GM20431 (cell line): ENCODE results near the gene MPND.

Experiments used
- in situ Hi-C: fragments of 300-500 bp; cut with MseI, MboI; formaldehyde crosslinking; loops from one replicate; pipeline ENCODE4 v1.15.0; 2020; ENCODE audit warnings: low sequenced_read_pairs; ENCODE audit not compliant: unreplicated experiment

MPND gene

DNA sequence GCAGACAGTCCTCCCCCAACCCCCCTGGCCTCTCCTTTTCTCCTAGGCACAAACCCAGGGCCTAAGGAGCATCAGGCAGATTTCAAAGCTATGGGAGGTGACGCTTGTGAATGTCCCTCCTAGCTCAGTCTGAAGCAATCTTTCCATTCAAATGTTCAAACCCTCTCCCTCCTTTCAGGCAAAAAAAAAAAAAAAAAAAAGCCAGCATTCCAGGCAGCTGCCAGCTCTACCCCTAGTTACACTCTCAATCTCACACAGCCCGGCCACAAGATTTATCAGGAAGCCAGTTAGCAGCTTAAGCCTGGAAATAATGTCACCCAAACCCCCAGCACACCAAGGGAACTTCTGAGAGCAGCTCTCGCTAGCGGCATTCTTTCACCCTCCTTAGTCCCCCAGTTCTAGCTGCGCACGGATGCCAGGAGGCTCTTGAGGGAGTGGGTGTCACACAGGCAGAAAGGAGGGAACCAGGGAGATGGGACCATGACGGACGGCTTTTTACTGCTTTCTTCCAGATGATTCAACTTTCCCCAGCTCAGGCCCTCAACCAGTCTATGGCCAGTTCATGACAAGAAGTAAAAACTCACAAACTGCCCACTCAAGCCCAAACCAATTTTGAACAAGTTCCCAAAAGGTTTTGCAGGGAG, 50.7 kb downstream of the MPND start:
- in situ Hi-C loops = no loop called here

DNA sequence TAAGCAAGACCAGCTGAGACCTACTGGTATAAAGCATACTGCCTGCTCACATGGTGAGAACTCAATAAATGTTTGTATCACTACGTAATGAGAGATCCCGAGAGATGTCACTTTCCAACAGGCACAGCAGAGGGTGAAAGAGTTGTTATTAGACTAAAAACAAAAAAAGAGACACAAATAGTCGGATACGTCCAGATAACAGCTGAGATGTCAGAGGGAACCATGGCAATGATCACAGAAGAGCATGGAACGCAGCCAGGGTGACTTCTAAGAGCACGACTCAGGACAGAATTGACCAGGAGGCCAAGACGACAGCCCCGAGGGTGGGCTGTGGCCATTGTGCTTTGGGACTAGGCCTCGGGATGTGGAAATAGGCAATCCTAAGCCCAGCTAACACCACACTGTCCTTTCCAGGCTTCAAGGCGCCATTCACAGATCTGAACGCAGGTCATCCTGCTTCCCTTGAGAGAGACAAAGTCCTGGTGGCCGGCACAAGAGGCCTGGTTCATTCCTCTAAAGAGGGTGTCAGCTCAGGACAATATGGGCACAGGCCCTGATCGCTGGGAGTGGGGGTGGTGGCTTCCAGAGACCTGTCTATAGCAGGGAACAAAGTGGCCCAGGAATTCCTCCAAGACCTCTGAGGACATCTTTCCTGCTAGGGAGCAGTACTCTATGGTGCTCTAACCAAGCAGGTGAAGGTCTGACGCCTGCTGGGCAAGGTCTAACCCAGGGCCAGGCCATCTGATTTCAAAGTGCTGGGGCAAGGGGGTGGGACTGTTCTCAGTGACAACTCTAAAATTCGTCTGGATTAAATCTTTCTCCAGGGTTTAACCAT, 53.8 kb downstream of the MPND start:
- in situ Hi-C loops = no loop called here

DNA sequence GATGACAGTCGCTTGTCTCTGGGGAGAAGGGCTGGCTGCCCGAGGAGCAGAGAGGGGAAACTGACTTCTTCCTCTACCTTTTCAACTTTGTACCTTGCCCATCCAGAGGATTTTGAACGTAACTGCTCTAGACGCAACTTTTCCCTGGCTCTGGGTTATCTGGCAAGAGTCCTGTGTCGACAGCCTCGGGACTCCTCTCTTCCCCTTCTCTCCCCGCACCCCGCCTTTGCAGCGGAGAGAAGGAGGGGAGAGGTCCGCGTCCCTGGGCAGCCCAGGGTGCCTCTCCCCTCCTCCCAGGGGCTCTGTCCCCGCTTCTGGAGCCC, 56.4 kb downstream of the MPND start:
- in situ Hi-C loops = no loop called here

DNA sequence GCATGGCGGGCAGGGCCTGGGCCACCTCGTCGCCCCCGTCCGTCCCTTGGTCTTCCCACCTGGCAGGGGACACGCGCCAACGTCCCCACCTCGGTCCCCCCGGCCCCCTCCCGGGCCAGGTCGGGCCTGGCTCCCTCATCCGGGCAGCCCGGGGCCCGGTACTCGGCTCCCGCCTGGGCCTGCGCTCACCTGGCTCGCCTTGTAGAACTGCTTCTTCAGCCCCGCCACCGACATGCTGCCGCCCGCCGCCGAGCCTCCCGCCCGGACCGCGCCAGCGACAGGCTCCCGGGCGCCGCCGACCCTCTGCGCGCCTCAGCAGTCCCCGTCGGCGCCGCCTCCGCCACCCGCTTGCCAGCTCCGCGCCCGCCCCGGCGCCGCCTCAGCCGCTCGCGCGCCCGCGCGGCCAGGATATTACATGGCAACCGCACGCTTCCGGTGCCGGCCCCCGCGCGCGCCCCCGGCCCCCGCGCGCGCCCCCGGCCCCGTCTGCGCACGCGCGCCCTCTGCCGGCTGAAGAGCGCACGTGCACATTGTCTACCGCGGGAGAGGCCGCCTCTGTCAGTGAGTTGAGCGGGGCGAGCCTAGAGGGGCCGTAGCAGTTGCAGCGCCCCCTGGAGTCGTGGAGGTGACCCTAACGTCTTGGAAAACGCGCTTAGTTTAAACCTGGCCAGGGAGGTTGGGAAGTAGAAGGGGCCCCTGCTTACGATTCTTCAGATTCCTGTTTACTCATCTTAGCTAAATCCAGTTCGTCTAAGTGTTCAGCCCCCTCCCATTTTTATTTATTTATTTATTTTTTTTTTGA, 57.0 kb downstream of the MPND start, which contains the start of gene SH3GL1:
TSS of gene SH3GL1 (minus strand) at position 413 of the 802 bp plus-strand sequence. CDS start at position 234, 179 bp downstream.
- in situ Hi-C loops = no loop called here

DNA sequence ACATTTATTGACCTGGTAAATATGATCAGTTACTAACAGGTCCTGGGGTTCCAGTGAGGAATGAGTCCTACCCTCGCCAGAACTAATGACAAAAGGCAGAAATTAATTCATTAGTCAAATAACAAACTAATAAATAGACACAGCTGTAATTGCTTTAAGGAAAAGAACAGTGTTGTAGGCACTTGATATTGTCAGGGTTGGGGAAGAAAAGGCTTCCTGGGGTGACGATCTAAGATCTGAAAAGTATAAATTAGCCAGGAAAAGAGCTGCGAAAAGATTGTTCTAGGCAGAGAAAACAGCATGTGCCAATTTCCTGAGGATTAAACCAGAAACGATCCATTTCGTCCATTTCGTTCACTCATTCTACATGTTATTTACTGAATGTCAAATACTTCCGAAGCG, 58.4 kb downstream of the MPND start:
- in situ Hi-C loops = no loop called here

DNA sequence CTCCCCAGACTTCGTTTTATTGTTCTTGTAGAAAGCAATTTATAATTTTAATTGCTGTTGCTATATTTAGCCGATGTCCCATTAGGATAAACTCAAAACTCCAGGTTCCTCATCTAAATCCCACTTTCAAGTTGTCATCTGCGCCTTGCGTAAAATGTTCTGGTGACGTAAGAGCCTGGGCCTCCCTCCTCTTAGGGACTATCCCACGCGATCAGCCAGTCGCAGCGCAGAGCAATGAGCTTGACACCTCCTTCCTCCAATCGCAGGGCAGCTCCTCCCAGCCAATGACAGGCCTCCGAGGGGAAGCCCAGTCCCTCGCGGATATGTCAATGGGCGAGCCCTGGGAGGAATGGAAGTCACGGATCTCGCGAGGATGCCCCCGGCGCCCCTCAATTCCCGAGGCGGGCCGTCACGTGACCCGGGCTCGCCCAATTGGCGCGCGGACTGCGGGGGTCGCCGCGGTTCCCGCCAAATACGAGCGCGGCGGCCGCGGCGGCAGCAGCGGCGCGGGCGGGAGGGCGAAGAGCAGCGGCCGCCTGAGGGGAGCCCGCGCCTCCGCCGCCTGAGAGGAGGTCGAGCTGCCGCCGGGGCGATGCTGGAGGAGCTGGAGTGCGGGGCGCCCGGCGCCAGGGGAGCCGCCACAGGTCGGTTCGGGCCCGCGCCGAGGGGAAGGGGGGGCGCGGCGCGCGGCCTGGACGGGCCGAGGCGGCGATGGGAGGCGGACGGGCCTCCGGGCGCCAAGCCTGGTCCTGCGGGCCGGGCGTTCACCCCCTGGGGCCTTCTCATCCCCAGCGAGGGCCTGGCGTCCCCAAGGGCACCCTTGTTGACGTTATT, 59.0 kb downstream of the MPND start, which contains the start of gene CHAF1A:
TSS of gene CHAF1A (plus strand) at position 470 of the 834 bp plus-strand sequence. CDS start at position 593, 123 bp downstream.
- in situ Hi-C loops = no loop called here

DNA sequence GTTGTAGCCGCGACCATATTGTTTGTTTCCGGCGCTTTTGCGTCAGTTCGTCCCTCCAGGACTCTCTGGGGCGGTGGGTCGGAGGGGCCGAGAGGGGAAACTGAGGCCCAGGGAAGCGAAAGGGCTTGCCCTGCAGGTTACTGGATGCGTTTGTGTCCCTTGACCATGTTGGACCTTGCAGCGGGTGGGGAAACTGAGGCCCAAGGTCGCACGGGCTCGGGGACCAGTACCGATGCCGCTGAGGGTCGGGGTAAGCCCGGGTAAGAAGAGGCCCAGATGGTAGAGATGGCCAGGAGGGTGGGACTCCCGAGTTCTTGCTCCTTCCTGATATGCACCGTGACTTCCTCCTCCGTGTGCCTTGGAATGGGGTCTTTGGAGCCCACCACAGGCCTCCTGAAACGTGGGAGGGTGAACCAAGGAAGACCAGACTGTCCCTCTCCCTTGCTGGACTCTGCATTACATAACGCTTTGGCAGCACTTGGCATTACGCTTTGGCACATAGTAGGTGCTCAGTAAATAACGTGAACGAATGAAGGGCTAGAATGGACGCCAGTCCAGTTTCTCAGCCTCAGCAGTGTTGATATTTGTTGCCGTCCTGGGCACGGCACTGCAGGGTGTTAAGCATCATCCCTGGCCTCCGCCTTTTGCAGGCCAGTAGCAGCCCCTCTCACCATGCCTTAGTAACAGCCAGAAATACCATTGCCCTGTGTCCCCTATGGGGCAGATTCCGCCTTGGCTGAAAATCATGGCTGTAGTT, 59.8 kb downstream of the MPND start:
- in situ Hi-C loops = no loop called here

DNA sequence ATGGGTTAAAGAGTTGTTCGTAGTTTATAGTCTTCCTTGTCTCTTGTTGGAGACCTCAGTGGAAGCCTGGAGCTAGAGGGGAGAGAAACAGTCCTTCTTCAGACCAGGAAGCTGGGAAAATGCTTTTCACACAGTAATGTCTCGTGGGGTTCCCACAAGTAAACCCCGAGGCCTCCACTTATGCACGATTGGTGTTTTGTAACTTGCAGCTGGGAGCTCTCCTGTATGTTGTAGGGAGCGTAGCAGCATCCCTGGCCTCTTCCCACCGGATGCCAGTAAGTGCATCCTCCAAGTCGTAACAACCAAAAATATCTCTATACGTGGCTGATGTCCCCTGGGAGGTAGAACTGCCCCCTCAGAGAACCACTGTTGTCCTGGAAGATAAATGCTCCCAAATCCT, 62.6 kb downstream of the MPND start:
- in situ Hi-C loops = no loop called here

DNA sequence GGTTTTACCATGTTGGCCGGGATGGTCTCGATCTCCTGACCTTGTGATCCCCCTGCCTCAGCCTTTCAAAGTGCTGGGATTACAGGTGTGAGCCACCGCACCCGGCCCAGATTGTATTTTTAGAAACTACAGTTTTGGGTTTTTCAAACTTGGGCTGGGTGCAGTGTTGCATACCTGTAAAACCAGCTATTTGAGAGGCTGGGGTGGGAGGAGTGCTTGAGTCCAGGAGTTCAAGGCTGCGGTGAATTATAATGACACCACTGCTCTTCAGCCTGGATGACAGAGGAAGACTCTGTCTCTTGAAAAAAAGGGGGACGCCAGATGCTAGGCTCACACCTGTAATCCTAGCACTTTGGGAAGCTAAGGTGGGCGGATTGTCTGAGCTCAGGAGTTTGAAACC, 63.3 kb downstream of the MPND start:
- in situ Hi-C loops = no loop called here

DNA sequence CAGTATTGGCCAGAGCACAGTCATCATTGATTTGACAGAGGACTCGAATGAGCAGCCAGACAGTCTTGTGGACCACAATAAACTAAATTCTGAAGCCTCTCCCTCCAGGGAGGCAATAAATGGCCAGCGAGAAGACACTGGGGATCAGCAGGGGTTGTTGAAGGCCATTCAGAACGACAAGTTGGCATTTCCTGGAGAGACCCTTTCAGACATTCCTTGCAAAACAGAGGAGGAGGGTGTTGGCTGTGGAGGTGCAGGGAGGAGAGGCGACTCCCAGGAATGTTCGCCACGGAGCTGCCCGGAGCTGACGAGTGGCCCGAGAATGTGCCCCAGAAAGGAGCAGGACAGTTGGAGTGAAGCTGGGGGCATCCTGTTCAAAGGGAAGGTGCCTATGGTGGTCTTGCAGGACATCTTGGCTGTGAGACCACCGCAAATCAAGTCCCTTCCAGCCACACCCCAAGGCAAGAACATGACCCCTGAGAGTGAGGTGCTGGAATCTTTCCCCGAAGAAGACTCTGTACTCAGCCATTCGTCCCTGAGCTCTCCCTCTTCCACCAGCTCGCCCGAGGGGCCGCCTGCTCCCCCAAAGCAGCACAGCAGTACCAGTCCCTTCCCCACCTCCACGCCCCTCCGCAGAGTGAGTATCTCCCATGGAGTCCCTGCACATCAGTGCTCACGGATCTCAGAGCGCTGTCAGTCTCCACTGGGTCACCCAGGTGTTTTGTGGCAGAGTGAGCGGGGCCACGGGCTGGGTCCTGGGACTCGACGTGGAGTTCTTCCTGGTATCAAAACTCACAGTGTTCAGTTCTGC, 66.0 kb downstream of the MPND start:
- in situ Hi-C loops = no loop called here
